Measurements from ENCODE around the gene SLC2A2. TPM values are rescaled to one million over a fixed set of nuclear protein-coding genes. Genes with fewer than 3 reads are reported as not detected.

SLC2A2 gene
- total and polyA plus RNA-seq, 2 experiments from 2014 or later: 40.8 to 123 TPM

DNA sequence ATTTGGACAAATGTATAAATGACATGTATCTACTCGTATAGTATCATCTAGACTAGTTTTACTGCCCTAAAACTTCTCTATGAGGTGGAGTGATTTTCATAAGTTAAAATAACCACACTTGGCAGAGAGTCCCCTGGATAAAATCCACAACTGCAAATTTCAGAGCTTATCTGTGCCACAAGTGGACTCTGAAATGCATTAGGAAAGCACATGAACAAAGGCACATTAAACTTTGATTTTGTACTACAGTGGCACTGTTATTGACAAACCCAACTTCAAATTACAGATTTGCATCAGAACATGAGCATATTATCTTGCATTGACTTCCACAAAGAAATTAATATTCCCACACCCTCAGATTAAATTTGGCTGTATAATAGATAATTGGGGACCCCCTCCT lies 60.0 kb downstream of the SLC2A2 start:
- Histone ChIP-seq H3K4me2 (no peak overlapping the region), H4K20me1 (ENCODE audit: insufficient read depth, poor library complexity, severe bottlenecking) (no peaks in the 10 kb centered on the region), H3K27ac (no peak overlapping the region), H2AFZ (no peak overlapping the region), H3K27me3 (no peaks in the 10 kb centered on the region), H3K4me1 (ENCODE audit: insufficient read depth) (no peaks in the 10 kb centered on the region), H3K9me2 (replicated peaks; ENCODE audit: insufficient read depth) (no peaks in the 10 kb centered on the region), H3K36me3 (replicated peaks; ENCODE audit: insufficient read depth, low read depth) (no peaks in the 10 kb centered on the region), H3K9me3 (ENCODE audit: low read depth) (no peaks in the 10 kb centered on the region), H3K4me3 (no peak overlapping the region), H3K79me2 (no peaks in the 10 kb centered on the region)
- TF ChIP-seq, protein P1, sequence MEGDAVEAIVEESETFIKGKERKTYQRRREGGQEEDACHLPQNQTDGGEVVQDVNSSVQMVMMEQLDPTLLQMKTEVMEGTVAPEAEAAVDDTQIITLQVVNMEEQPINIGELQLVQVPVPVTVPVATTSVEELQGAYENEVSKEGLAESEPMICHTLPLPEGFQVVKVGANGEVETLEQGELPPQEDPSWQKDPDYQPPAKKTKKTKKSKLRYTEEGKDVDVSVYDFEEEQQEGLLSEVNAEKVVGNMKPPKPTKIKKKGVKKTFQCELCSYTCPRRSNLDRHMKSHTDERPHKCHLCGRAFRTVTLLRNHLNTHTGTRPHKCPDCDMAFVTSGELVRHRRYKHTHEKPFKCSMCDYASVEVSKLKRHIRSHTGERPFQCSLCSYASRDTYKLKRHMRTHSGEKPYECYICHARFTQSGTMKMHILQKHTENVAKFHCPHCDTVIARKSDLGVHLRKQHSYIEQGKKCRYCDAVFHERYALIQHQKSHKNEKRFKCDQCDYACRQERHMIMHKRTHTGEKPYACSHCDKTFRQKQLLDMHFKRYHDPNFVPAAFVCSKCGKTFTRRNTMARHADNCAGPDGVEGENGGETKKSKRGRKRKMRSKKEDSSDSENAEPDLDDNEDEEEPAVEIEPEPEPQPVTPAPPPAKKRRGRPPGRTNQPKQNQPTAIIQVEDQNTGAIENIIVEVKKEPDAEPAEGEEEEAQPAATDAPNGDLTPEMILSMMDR (IDR thresholded peaks at IDR 0.05; ENCODE audit: poor library complexity): no peak
- TF ChIP-seq EZH2phosphoT487 (IDR thresholded peaks at IDR 0.05; ENCODE audit: low read depth, severe bottlenecking, unreplicated experiment) (no peak), EZH2 (IDR thresholded peaks at IDR 0.05; ENCODE audit: borderline replicate concordance) (no peak)
- no peak for DNase-seq (ENCODE audit: low spot score)
- WGBS (ENCODE audit: low lambda C conversion rate, missing lambda C conversion rate): 76% methylated on average over 1 of the region's 1 CpG

GRCh38 chr3:170962411-170962810 lies 64.1 kb downstream of the SLC2A2 start:
- Histone ChIP-seq H3K27ac (peak overlapping the region; percentile 5), H3K79me2 (no peaks in the 10 kb centered on the region), H3K27me3 (no peaks in the 10 kb centered on the region), H3K9me3 (ENCODE audit: low read depth) (no peaks in the 10 kb centered on the region), H3K36me3 (replicated peaks; ENCODE audit: insufficient read depth, low read depth) (no peaks in the 10 kb centered on the region), H3K4me2 (no peak overlapping the region), H2AFZ (no peak overlapping the region), H3K9me2 (replicated peaks; ENCODE audit: insufficient read depth) (no peaks in the 10 kb centered on the region), H4K20me1 (ENCODE audit: insufficient read depth, poor library complexity, severe bottlenecking) (no peaks in the 10 kb centered on the region), H3K4me3 (no peak overlapping the region), H3K4me1 (ENCODE audit: insufficient read depth) (no peaks in the 10 kb centered on the region)
- TF ChIP-seq, protein P1 (IDR thresholded peaks at IDR 0.05; ENCODE audit: poor library complexity): no peak
- TF ChIP-seq EZH2 (IDR thresholded peaks at IDR 0.05; ENCODE audit: borderline replicate concordance) (no peak), EZH2phosphoT487 (IDR thresholded peaks at IDR 0.05; ENCODE audit: low read depth, severe bottlenecking, unreplicated experiment) (no peak)
- no peak for DNase-seq (ENCODE audit: low spot score)

GRCh38 chr3:170961616-170962400 lies 64.7 kb downstream of the SLC2A2 start:
- no peaks in the 10 kb centered on the region for H3K9me2 ChIP-seq (replicated peaks; ENCODE audit: insufficient read depth)
- DNase-seq (ENCODE audit: low spot score): peak; percentile 50
- no peaks in the 10 kb centered on the region for H3K27me3 ChIP-seq
- no peaks in the 10 kb centered on the region for H3K4me1 ChIP-seq (ENCODE audit: insufficient read depth)
- no peaks in the 10 kb centered on the region for H3K79me2 ChIP-seq
- WGBS (ENCODE audit: low lambda C conversion rate, missing lambda C conversion rate): 40% methylated on average over 4 of the region's 4 CpGs
- peak overlapping the region; percentile 5 for H3K27ac ChIP-seq
- no peaks in the 10 kb centered on the region for H4K20me1 ChIP-seq (ENCODE audit: insufficient read depth, poor library complexity, severe bottlenecking)
- H3K36me3 ChIP-seq (replicated peaks; ENCODE audit: insufficient read depth, low read depth): no peaks in the 10 kb centered on the region
- H3K4me2 ChIP-seq: no peak overlapping the region
- H3K4me3 ChIP-seq: no peak overlapping the region
- H2AFZ ChIP-seq: no peak overlapping the region
- no peaks in the 10 kb centered on the region for H3K9me3 ChIP-seq (ENCODE audit: low read depth)
- no peak for TF ChIP-seq EZH2 (IDR thresholded peaks at IDR 0.05; ENCODE audit: borderline replicate concordance)
- TF ChIP-seq, protein P1 (IDR thresholded peaks at IDR 0.05; ENCODE audit: poor library complexity): peak; percentile 86
- no peak for TF ChIP-seq EZH2phosphoT487 (IDR thresholded peaks at IDR 0.05; ENCODE audit: low read depth, severe bottlenecking, unreplicated experiment)
